ENCODE measurements around the gene FARS2.

DNA sequence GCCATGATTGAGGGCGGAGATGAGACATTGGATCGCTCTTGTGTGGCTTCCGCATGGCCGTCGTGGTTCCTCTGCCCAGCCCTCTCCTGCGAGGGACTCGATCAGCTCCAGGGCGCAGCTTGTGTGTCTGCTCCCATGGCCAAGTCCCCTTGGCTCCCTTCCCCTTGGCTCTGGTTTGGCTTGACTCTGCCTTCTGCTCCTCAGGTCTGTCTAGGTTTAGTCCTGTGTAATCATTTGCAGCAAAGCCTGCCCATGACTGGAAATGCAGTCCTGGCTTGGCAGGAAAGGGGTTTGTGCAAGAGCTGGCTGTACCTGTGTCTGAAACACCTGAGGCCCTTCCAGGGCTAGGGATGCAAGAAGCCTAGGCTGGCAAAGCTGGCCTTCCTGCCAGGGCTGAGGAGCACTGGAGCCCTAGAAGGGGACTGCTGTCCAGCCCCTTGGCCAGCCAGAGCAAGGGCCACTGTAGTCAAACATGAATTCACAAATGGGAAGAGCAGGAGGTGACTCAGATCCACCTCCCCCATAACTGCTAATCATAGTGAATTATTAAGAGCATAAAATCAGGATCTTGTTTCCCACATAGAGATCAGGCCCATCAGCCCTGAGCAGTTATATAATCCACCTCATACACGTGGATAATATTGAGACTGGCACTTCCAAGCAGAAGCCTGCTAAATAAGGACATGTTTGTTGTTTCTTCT lies 196.8 kb downstream of the FARS2 start:
- TF ChIP-seq CTCF (IDR thresholded peaks at IDR 0.05) (no peak), POLR2A (IDR thresholded peaks at IDR 0.05) (no peak)

Measured in esophagus squamous epithelium (tissue), 4 donors.